ENCODE data around the gene RIPOR2. TPM values are rescaled to one million over a fixed set of nuclear protein-coding genes. Genes with fewer than 3 reads are reported as not detected.

Gene RIPOR2
- total and polyA plus RNA-seq, 2 experiments from 2014 or later: 9.5 to 22.5 TPM

- peaks cover 26% of the 10 kb centered on the region for H3K36me3 ChIP-seq (ENCODE audit: insufficient read depth)
- Mint-ChIP-seq H3K4me3 (no peak overlapping the region), H3K27ac (no peak overlapping the region), H3K9me3 (no peaks in the 10 kb centered on the region), H3K4me1 (peaks cover 15% of the 10 kb centered on the region; the same call in 2 of the 3 replicates), H3K27me3 (ENCODE audit: insufficient read depth, low read depth, poor library complexity) (no peaks in the 10 kb centered on the region), H3K36me3 (ENCODE audit: low read depth) (peaks cover 76% of the 10 kb centered on the region)
- H3K9me2 ChIP-seq (ENCODE audit: insufficient read depth): no peaks in the 10 kb centered on the region
- H3K79me2 ChIP-seq (replicated peaks; ENCODE audit: insufficient read depth): peaks cover 68% of the 10 kb centered on the region
- H2AFZ ChIP-seq: no peak overlapping the region
- no peak overlapping the region for H3K4me2 ChIP-seq
- H3K27me3 ChIP-seq (ENCODE audit: insufficient read depth): no peaks in the 10 kb centered on the region
- no peak for ATAC-seq
- no peak for DNase-seq (ENCODE audit: low spot score)
- H4K20me1 ChIP-seq (replicated peaks; ENCODE audit: insufficient read depth): peaks cover 27% of the 10 kb centered on the region
- no peak for TF ChIP-seq JUNB (IDR thresholded peaks at IDR 0.05; ENCODE audit: unreplicated experiment)
- no peak for TF ChIP-seq EZH2 (IDR thresholded peaks at IDR 0.05; ENCODE audit: low read depth, unreplicated experiment)
- no peak for TF ChIP-seq POLR2AphosphoS5 (IDR thresholded peaks at IDR 0.05; ENCODE audit: low read depth)
- no peak for TF ChIP-seq STAT1 (IDR thresholded peaks at IDR 0.05; ENCODE audit: unreplicated experiment)
- TF ChIP-seq REST (IDR thresholded peaks at IDR 0.05; ENCODE audit: unreplicated experiment): no peak
- TF ChIP-seq ZNF331 (CRISPR knock-in tag; IDR thresholded peaks at IDR 0.05; ENCODE audit: low read depth): no peak
- TF ChIP-seq EZH2phosphoT487 (IDR thresholded peaks at IDR 0.05; ENCODE audit: unreplicated experiment): no peak
- H3K27ac ChIP-seq (ENCODE audit: low read depth): no peak overlapping the region
- no peaks in the 10 kb centered on the region for H3F3A ChIP-seq (replicated peaks; ENCODE audit: low read depth)
- peaks cover 13% of the 10 kb centered on the region for H3K4me1 ChIP-seq (ENCODE audit: insufficient read depth)
- no peak overlapping the region for H3K4me3 ChIP-seq
These were observed 155.6 kb downstream of the RIPOR2 start for GRCh38 chr6:24780206-24780605.

- H3K27ac Mint-ChIP-seq: no peak overlapping the region
- no peaks in the 10 kb centered on the region for H3K9me3 Mint-ChIP-seq
- H3K27ac ChIP-seq (ENCODE audit: low read depth): no peak overlapping the region
- H3K4me2 ChIP-seq: no peak overlapping the region
- H3K36me3 ChIP-seq (ENCODE audit: insufficient read depth): peaks cover 21% of the 10 kb centered on the region
- H3K27me3 Mint-ChIP-seq (ENCODE audit: insufficient read depth, low read depth, poor library complexity): peaks cover 5% of the 10 kb centered on the region
- no peaks in the 10 kb centered on the region for H3K27me3 ChIP-seq (ENCODE audit: insufficient read depth)
- H3K4me1 Mint-ChIP-seq: peaks cover 15% of the 10 kb centered on the region; the same call in 2 of the 3 replicates
- H3K4me3 Mint-ChIP-seq: no peak overlapping the region
- H3K9me2 ChIP-seq (ENCODE audit: insufficient read depth): no peaks in the 10 kb centered on the region
- peaks cover 72% of the 10 kb centered on the region for H3K36me3 Mint-ChIP-seq (ENCODE audit: low read depth)
- no peak overlapping the region for H2AFZ ChIP-seq
- no peak overlapping the region for H3K4me3 ChIP-seq
- no peaks in the 10 kb centered on the region for H3F3A ChIP-seq (replicated peaks; ENCODE audit: low read depth)
- H3K4me1 ChIP-seq (ENCODE audit: insufficient read depth): peaks cover 13% of the 10 kb centered on the region
- H3K79me2 ChIP-seq (replicated peaks; ENCODE audit: insufficient read depth): peaks cover 68% of the 10 kb centered on the region
- DNase-seq (ENCODE audit: low spot score): no peak
- peaks cover 27% of the 10 kb centered on the region for H4K20me1 ChIP-seq (replicated peaks; ENCODE audit: insufficient read depth)
- ATAC-seq: no peak
- TF ChIP-seq EZH2phosphoT487 (IDR thresholded peaks at IDR 0.05; ENCODE audit: unreplicated experiment) (no peak), REST (IDR thresholded peaks at IDR 0.05; ENCODE audit: unreplicated experiment) (no peak), ZNF462 (CRISPR knock-in tag; IDR thresholded peaks at IDR 0.05) (no peak)
These were observed 156.2 kb downstream of the RIPOR2 start for GRCh38 chr6:24779416-24780016.

Data from GM23338 (cell line).